GM12878 (cell line): ENCODE measurements around the gene MYL12B. TPM values are rescaled to one million over a fixed set of nuclear protein-coding genes. Genes with fewer than 3 reads are reported as not detected.

Experiments used
- ATAC-seq: fragments of 200-7000 bp; cut with Tn5 transposase; 3 replicates; pipeline ENCODE4 v1.9.1; 2020; ENCODE audit warnings: mild to moderate bottlenecking, moderate library complexity
- BruUV-seq: library from RNA; stranded (reverse); fragments of 400-500 nt; replicated peaks from 2 replicates; lab custom pipeline; 2021; lab: Mats Ljungman, UMichigan
- CTCF ChIA-PET: fragments of 300-600 bp; sonication (Branson Sonifier 250); formaldehyde crosslinking; extraction: SDS; loops from one replicate; lab custom pipeline; 2021; ENCODE audit warnings: inconsistent platforms; lab: Yijun Ruan, JAX
- POLR2A ChIA-PET: fragments of 350-600 bp; formaldehyde crosslinking; extraction: SDS; loops from one replicate; lab custom pipeline; 2021; ENCODE audit warnings: inconsistent platforms; lab: Charles Lee
- RAD21 ChIA-PET: fragments of 300-600 bp; sonication (Branson Sonifier 250); formaldehyde crosslinking; loops from one replicate; lab custom pipeline; 2023; ENCODE audit warnings: antibody characterized with exemption; ENCODE audit not compliant: unreplicated experiment; lab: Charles Lee
- SMC1A ChIA-PET: fragments of 300-600 bp; sonication (Branson Sonifier 250); formaldehyde crosslinking; loops from one replicate; lab custom pipeline; 2023; ENCODE audit not compliant: unreplicated experiment, uncharacterized antibody; lab: Charles Lee
- DNase-seq: peaks from one replicate; pipeline ENCODE4 v3.0.0-alpha.2; 2011; ENCODE audit warnings: low read depth, low spot score
- FAIRE-seq: peaks from 3 replicates; lab custom pipeline; 2011; peaks lifted over from hg19 to GRCh38; lab: Jason Lieb, UNC
- H2AFZ ChIP-seq: 2 replicates; pipeline ENCODE4 v1.6.0; 2011; ENCODE audit warnings: low read depth, low read length, control low read depth; ENCODE audit not compliant: control insufficient read depth
- H3K27ac ChIP-seq: 2 replicates; pipeline ENCODE4 v1.5.1; 2011; ENCODE audit warnings: control low read depth; ENCODE audit not compliant: control insufficient read depth, insufficient read depth
- H3K27me3 ChIP-seq, 2 experiments: replicated peaks in 1 of 2; 2 replicates each; pipeline versions ENCODE4 v1.6.0 to v1.6.1; 2011; ENCODE audit warnings: low read length in 1 of 2; ENCODE audit not compliant: control insufficient read depth in 2 of 2, insufficient read depth in 2 of 2
- H3K36me3 ChIP-seq, 2 experiments: 2 replicates each; pipeline ENCODE4 v1.5.1; 2011; ENCODE audit warnings: low read length in 1 of 2; ENCODE audit not compliant: control insufficient read depth in 2 of 2, insufficient read depth in 2 of 2
- H3K4me1 ChIP-seq: 2 replicates; pipeline ENCODE4 v1.6.1; 2011; ENCODE audit warnings: mild to moderate bottlenecking, low read length, moderate library complexity, mixed read lengths; ENCODE audit not compliant: control insufficient read depth, insufficient read depth
- H3K4me2 ChIP-seq: 2 replicates; pipeline ENCODE4 v1.6.0; 2011; ENCODE audit warnings: control low read depth; ENCODE audit not compliant: control insufficient read depth, insufficient read depth
- H3K4me3 ChIP-seq: fragments of 200-600 bp; sonication (generic); 2 replicates; pipeline ENCODE4 v1.5.1; 2016
- H3K79me2 ChIP-seq: 2 replicates; pipeline ENCODE4 v1.6.0; 2011; ENCODE audit warnings: low read length; ENCODE audit not compliant: control insufficient read depth, insufficient read depth
- H3K9ac ChIP-seq: 2 replicates; pipeline ENCODE4 v1.8.0; 2011; ENCODE audit warnings: low read length, control low read depth, mixed read lengths; ENCODE audit not compliant: control insufficient read depth, insufficient read depth
- H3K9me3 ChIP-seq: replicated peaks from 3 replicates; pipeline ENCODE4 v1.5.1; 2011; ENCODE audit warnings: mild to moderate bottlenecking, low read length; ENCODE audit not compliant: control insufficient read depth, insufficient read depth
- H4K20me1 ChIP-seq: 2 replicates; pipeline ENCODE4 v1.6.0; 2011; ENCODE audit not compliant: control insufficient read depth, insufficient read depth
- BHLHE40 ChIP-seq, 2 experiments: fragments of 450-650 bp in 1 of 2; IDR thresholded peaks; 2 replicates each; pipeline ENCODE4 v1.6.1; 2011 to 2017; ENCODE audit warnings: low read depth in 2 of 2, borderline replicate concordance in 1 of 2, improper control_type of control experiment in 1 of 2, low read length in 1 of 2, mild to moderate bottlenecking in 1 of 2
- CHD1 ChIP-seq: IDR thresholded peaks from 2 replicates; pipeline ENCODE4 v1.6.1; 2012; ENCODE audit warnings: low read depth, low read length, improper control_type of control experiment
- CHD2 ChIP-seq: IDR thresholded peaks from 2 replicates; pipeline ENCODE4 v1.6.1; 2011; ENCODE audit warnings: low read depth, low read length, improper control_type of control experiment, borderline replicate concordance
- DPF2 ChIP-seq: fragments of 450-650 bp; IDR thresholded peaks from 2 replicates; pipeline ENCODE4 v1.6.1; 2017; ENCODE audit warnings: mild to moderate bottlenecking
- FOXM1 ChIP-seq: IDR thresholded peaks from 2 replicates; pipeline ENCODE4 v1.6.1; 2012; ENCODE audit warnings: low read depth, mild to moderate bottlenecking, inconsistent platforms, low read length, moderate library complexity
- HDAC6 ChIP-seq: fragments of 200-600 bp; sonication (generic); IDR thresholded peaks from one replicate; pipeline ENCODE4 v1.8.0; 2017; ENCODE audit warnings: antibody characterized with exemption; ENCODE audit not compliant: unreplicated experiment
- IKZF1 ChIP-seq: fragments of 450-650 bp; conservative IDR thresholded peaks from 2 replicates; pipeline ENCODE4 v1.6.1; 2017; ENCODE audit warnings: antibody characterized with exemption, mild to moderate bottlenecking
- IRF4 ChIP-seq: IDR thresholded peaks from 2 replicates; pipeline ENCODE4 v1.6.1; 2011; ENCODE audit warnings: low read depth, low read length
- KDM1A ChIP-seq: fragments of 200-600 bp; sonication (generic); IDR thresholded peaks from 2 replicates; pipeline ENCODE4 v1.6.1; 2016; ENCODE audit warnings: borderline replicate concordance
- POLR2AphosphoS5 ChIP-seq: IDR thresholded peaks from 2 replicates; pipeline ENCODE4 v1.6.1; 2011; ENCODE audit warnings: mild to moderate bottlenecking, low read length, inconsistent platforms
- RAD51 ChIP-seq: fragments of 450-650 bp; IDR thresholded peaks from 2 replicates; pipeline ENCODE4 v1.6.1; 2016; ENCODE audit warnings: moderate library complexity, mild to moderate bottlenecking, inconsistent platforms
- SPI1 ChIP-seq: IDR thresholded peaks from 2 replicates; pipeline ENCODE4 v1.6.1; 2011; ENCODE audit warnings: low read depth, mild to moderate bottlenecking, low read length, moderate library complexity, borderline replicate concordance; ENCODE audit not compliant: insufficient read depth
- SREBF2 ChIP-seq: IDR thresholded peaks from 2 replicates; pipeline ENCODE4 v1.6.1; 2012; ENCODE audit warnings: mild to moderate bottlenecking, low read length
- SUPT20H ChIP-seq: IDR thresholded peaks from 2 replicates; pipeline ENCODE4 v1.6.1; 2011; ENCODE audit warnings: low read depth, mild to moderate bottlenecking, low read length, moderate library complexity, borderline replicate concordance; ENCODE audit not compliant: control insufficient read depth
- ZNF24 ChIP-seq: fragments of 450-650 bp; IDR thresholded peaks from 2 replicates; pipeline ENCODE4 v1.6.1; 2017; ENCODE audit warnings: antibody characterized with exemption, mild to moderate bottlenecking
- ZSCAN29 ChIP-seq: fragments of 450-650 bp; IDR thresholded peaks from 2 replicates; pipeline ENCODE4 v1.6.1; 2017; ENCODE audit warnings: mild to moderate bottlenecking, moderate library complexity
- in situ Hi-C: fragments of 300-500 bp; cut with MboI; formaldehyde crosslinking; loops from 9 replicates; pipeline ENCODE4 v1.14.3; 2018; ENCODE audit warnings: mixed read lengths
- intact Hi-C: fragments of 100-400 bp; cut with micrococcal nuclease; formaldehyde crosslinking; loops from one replicate; pipeline ENCODE4 v1.14.2; 2022; ENCODE audit not compliant: unreplicated experiment
- polyA plus RNA-seq, 11 experiments: library from polyadenylated mRNA; depleted of rRNA in 4 of 11; unstranded in 6 of 11; stranded (reverse) in 5 of 11; fragments of >200 nt; fragmentation: Nextera tagmentation in 4 of 11; fragmentation: Illumina TruSeq in 1 of 11; extraction: Ambion mirVana in 4 of 11; extraction: Trizol in 1 of 11; gene quantifications; 1 replicate in 1 of 11; 2 replicates in 10 of 11; pipeline versions ENCODE4 v1.2.1 to v1.2.3, GENCODE V29; 2011 to 2016; ENCODE audit warnings: inconsistent platforms in 2 of 11, missing spikeins in 2 of 11, low read depth in 1 of 11
- total RNA-seq, 4 experiments: library from RNA; depleted of rRNA in 3 of 4; stranded (reverse); fragments of >200 nt in 3 of 4; fragmentation: Illumina TruSeq in 1 of 4; extraction: Trizol in 1 of 4; gene quantifications; 2 replicates each; pipeline versions ENCODE4 v1.2.1 to v1.2.3, GENCODE V29; 2013 to 2021
- TF ChIP-seq, protein P1 (sequence below): IDR thresholded peaks from 2 replicates; pipeline ENCODE4 v1.6.1; 2012; ENCODE audit warnings: low read depth, low read length, improper control_type of control experiment
- TF ChIP-seq, protein P2 (sequence below), 3 experiments: IDR thresholded peaks in 2 of 3; conservative IDR thresholded peaks in 1 of 3; 2 replicates each; pipeline ENCODE4 v1.5.1; 2011; ENCODE audit warnings: low read depth in 3 of 3, low read length in 3 of 3, mild to moderate bottlenecking in 3 of 3, control low read depth in 2 of 3, moderate library complexity in 2 of 3, inconsistent platforms in 1 of 3, mixed read lengths in 1 of 3; ENCODE audit not compliant: control insufficient read depth in 2 of 3, insufficient read depth in 1 of 3; ENCODE audit errors: extremely low read depth in 1 of 3
- TF ChIP-seq, protein P3 (sequence below): IDR thresholded peaks from 2 replicates; pipeline ENCODE4 v1.6.1; 2011; ENCODE audit warnings: borderline replicate concordance, low read depth, mild to moderate bottlenecking, moderate library complexity, mixed read lengths, low read length; ENCODE audit not compliant: insufficient read depth; ENCODE audit errors: extremely low read length

The MYL12B gene
- total and polyA plus RNA-seq, 10 of the 15 experiments (the other 5 are each of a cell fraction or from before 2014, with no cell fraction given): 179 to 739 (median 400) TPM

DNA sequence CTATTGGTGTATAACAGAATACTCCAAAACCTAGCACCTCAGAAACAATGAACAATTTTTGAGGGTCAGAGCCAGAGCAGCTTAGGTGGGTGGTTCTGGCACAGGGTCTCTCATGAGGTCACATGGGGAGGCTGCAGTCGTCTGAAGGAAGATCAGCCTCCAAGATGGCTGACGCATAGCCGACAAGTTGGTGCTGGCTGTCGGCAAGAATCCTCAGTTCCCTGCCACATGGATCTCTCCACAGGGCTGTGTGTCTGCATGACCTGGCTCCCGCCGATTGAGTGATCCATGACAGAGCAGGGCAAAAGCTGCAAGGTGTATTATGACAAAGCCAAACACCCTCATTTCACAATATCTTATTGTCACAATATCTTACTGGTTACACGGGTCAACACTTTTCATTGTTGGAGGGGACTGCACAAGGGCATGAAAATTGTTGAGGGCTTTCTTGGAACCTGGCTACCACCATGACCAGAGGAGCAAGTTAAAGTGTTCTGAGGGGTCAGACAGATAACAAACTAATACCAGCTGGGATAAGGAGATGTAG, 4.2 kb downstream of the MYL12B start (continued):
- TF ChIP-seq RAD51 (no peak), ZNF24 (no peak), BHLHE40 (IDR thresholded peaks at IDR 0.05; ENCODE audit: borderline replicate concordance in 1 of 2, low read depth in 2 of 2, low read length in 1 of 2) (no peak)

DNA sequence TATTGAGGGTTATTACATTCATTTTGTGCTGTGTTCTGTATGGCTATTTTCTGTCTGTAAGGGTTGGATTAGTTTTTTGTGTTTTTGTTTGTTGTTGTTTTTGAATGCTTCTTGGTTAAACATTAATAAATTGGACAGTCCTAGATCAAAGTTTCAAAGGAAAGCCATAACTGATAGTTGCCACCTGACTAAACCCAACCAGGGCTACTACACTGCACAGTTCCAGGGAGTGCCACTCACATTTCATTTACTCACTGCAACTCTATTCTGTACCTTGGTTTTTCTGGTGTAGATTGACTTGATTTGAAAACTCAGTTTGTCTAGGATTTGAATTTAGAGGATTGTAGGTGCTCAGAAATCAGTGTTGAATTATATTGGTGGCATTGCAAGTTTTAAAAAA, 6.4 kb downstream of the MYL12B start:
- peaks cover 12% of the 10 kb centered on the region for H3K4me1 ChIP-seq
- H3K27ac ChIP-seq: no peak overlapping the region
- H3K4me2 ChIP-seq: peak overlapping the region; percentile 4; the same call in 1 of the 2 replicates
- intact Hi-C loops: no loop called here
- BruUV-seq: no TSS peak
- RAD21 ChIA-PET: no interaction called here
- H3K79me2 ChIP-seq: peaks cover 96% of the 10 kb centered on the region
- CTCF ChIA-PET: interaction anchor here (0.5 to 1.0 kb wide), 2 partner anchors 8 to 29 kb away, joined by 3 to 4 read pairs; no protein-coding TSS in a partner anchor
- H3K9ac ChIP-seq: no peak overlapping the region
- H2AFZ ChIP-seq: no peak overlapping the region
- no peaks in the 10 kb centered on the region for H4K20me1 ChIP-seq
- peak; percentile 23; the same call in 1 of the 3 replicates for ATAC-seq
- no peaks in the 10 kb centered on the region for H3K9me3 ChIP-seq
- SMC1A ChIA-PET: no interaction called here
- POLR2A ChIA-PET: no interaction called here
- DNase-seq: no peak
- in situ Hi-C loops: loop anchor here (25.0 kb wide), 1 partner anchor 994 kb away; no protein-coding TSS in a partner anchor
- peaks cover 0 to 2% of the 10 kb centered on the region in 2 experiments; a peak in 1 of 4 replicates for H3K36me3 ChIP-seq
- FAIRE-seq: no peak
- no peaks in the 10 kb centered on the region for H3K27me3 ChIP-seq
- H3K4me3 ChIP-seq: peak overlapping the region; percentile 20; the same call in 1 of the 2 replicates
- no peak for TF ChIP-seq IRF4
- TF ChIP-seq KDM1A: no peak
- no peak for TF ChIP-seq SPI1
- TF ChIP-seq, protein P1, sequence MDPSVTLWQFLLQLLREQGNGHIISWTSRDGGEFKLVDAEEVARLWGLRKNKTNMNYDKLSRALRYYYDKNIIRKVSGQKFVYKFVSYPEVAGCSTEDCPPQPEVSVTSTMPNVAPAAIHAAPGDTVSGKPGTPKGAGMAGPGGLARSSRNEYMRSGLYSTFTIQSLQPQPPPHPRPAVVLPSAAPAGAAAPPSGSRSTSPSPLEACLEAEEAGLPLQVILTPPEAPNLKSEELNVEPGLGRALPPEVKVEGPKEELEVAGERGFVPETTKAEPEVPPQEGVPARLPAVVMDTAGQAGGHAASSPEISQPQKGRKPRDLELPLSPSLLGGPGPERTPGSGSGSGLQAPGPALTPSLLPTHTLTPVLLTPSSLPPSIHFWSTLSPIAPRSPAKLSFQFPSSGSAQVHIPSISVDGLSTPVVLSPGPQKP: no peak
- TF ChIP-seq, protein P2, sequence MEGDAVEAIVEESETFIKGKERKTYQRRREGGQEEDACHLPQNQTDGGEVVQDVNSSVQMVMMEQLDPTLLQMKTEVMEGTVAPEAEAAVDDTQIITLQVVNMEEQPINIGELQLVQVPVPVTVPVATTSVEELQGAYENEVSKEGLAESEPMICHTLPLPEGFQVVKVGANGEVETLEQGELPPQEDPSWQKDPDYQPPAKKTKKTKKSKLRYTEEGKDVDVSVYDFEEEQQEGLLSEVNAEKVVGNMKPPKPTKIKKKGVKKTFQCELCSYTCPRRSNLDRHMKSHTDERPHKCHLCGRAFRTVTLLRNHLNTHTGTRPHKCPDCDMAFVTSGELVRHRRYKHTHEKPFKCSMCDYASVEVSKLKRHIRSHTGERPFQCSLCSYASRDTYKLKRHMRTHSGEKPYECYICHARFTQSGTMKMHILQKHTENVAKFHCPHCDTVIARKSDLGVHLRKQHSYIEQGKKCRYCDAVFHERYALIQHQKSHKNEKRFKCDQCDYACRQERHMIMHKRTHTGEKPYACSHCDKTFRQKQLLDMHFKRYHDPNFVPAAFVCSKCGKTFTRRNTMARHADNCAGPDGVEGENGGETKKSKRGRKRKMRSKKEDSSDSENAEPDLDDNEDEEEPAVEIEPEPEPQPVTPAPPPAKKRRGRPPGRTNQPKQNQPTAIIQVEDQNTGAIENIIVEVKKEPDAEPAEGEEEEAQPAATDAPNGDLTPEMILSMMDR (IDR thresholded peaks at IDR 0.05 in 2 of 3, conservative IDR thresholded peaks at IDR 0.05 in 1 of 3; ENCODE audit: control insufficient read depth in 2 of 3, extremely low read depth in 1 of 3, insufficient read depth in 1 of 3, low read depth in 3 of 3, low read length in 3 of 3): no peak
- TF ChIP-seq IKZF1: no peak
- no peak for TF ChIP-seq SREBF2
- TF ChIP-seq RAD51: no peak
- no peak for TF ChIP-seq ZSCAN29
- TF ChIP-seq SUPT20H: no peak
- TF ChIP-seq CHD1: no peak
- TF ChIP-seq HDAC6: no peak
- TF ChIP-seq, protein P3, sequence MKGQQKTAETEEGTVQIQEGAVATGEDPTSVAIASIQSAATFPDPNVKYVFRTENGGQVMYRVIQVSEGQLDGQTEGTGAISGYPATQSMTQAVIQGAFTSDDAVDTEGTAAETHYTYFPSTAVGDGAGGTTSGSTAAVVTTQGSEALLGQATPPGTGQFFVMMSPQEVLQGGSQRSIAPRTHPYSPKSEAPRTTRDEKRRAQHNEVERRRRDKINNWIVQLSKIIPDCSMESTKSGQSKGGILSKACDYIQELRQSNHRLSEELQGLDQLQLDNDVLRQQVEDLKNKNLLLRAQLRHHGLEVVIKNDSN: no peak
- no peak for TF ChIP-seq POLR2AphosphoS5
- no peak for TF ChIP-seq DPF2
- TF ChIP-seq FOXM1: no peak
- no peak for TF ChIP-seq CHD2
